Measurements from ENCODE around the gene CBFA2T2.
"Not testable (repeated sequence)": the region's sequence is repeated elsewhere in the genome, so short reads cannot be mapped to it uniquely, and the experiment has no call there.

Gene CBFA2T2

GRCh38 chr20:33472868-33473435 lies 16.9 kb upstream of the CBFA2T2 start:
- no peak for DNase-seq

GRCh38 chr20:33474097-33474873 lies 15.6 kb upstream of the CBFA2T2 start:
- DNase-seq = no peak

GRCh38 chr20:33474963-33475362 lies 14.9 kb upstream of the CBFA2T2 start:
- no peak for DNase-seq

GRCh38 chr20:33475381-33476152 lies 14.3 kb upstream of the CBFA2T2 start:
- no peak for DNase-seq

- DNase-seq = peak; percentile 88
These were observed 12.3 kb upstream of the CBFA2T2 start for GRCh38 chr20:33477386-33478234.

- DNase-seq = no peak
These were observed 9.8 kb upstream of the CBFA2T2 start for GRCh38 chr20:33480048-33480447.

- no peak for DNase-seq
These were observed 8.4 kb upstream of the CBFA2T2 start for GRCh38 chr20:33481431-33481941.

- no peak for DNase-seq
These were observed 7.3 kb upstream of the CBFA2T2 start for GRCh38 chr20:33482581-33482980.

- not testable (repeated sequence) for DNase-seq
These were observed 6.7 kb upstream of the CBFA2T2 start for GRCh38 chr20:33483186-33483585.

GRCh38 chr20:33488201-33488600 lies 1.7 kb upstream of the CBFA2T2 start:
- no peak for DNase-seq

- not testable (repeated sequence) for DNase-seq
These were observed 1.0 kb upstream of the CBFA2T2 start for GRCh38 chr20:33488661-33489494.

GRCh38 chr20:33489495-33490022 lies 337 bp upstream of the CBFA2T2 start:
- peak; percentile 82 for DNase-seq

- DNase-seq = no peak
These were observed 1.2 kb downstream of the CBFA2T2 start for GRCh38 chr20:33490934-33491656.

GRCh38 chr20:33493076-33493766 lies 3.3 kb downstream of the CBFA2T2 start:
- no peak for DNase-seq

- not testable (repeated sequence) for DNase-seq
These were observed 6.9 kb downstream of the CBFA2T2 start for GRCh38 chr20:33496776-33497175.

- DNase-seq = no peak
These were observed 9.5 kb downstream of the CBFA2T2 start for GRCh38 chr20:33499355-33499754.

GRCh38 chr20:33501000-33501399 lies 11.1 kb downstream of the CBFA2T2 start:
- DNase-seq = no peak

- no peak for DNase-seq
These were observed 13.7 kb downstream of the CBFA2T2 start for GRCh38 chr20:33503564-33503963.

GRCh38 chr20:33506576-33506975 lies 16.7 kb downstream of the CBFA2T2 start:
- DNase-seq = no peak

- no peak for DNase-seq
These were observed 17.6 kb downstream of the CBFA2T2 start for GRCh38 chr20:33507461-33507860.

Data from NCI-H2107 (cell line).